Measurements from ENCODE around the gene ENG.

ENG gene

DNA sequence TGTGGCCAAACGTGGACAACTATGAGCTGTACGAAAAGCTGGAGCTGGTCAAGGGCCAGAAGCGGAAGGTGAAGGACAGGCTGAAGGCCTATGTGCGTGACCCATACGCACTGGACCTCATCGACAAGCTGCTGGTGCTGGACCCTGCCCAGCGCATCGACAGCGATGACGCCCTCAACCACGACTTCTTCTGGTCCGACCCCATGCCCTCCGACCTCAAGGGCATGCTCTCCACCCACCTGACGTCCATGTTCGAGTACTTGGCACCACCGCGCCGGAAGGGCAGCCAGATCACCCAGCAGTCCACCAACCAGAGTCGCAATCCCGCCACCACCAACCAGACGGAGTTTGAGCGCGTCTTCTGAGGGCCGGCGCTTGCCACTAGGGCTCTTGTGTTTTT is 65.3 kb downstream of the ENG start:
- DNase-seq (ENCODE audit: extremely low read depth, low read depth), result no peak
- no peak overlapping the region for H3K4me3 ChIP-seq (replicated peaks; ENCODE audit: low read depth, low read length)
- TF ChIP-seq, protein P1, sequence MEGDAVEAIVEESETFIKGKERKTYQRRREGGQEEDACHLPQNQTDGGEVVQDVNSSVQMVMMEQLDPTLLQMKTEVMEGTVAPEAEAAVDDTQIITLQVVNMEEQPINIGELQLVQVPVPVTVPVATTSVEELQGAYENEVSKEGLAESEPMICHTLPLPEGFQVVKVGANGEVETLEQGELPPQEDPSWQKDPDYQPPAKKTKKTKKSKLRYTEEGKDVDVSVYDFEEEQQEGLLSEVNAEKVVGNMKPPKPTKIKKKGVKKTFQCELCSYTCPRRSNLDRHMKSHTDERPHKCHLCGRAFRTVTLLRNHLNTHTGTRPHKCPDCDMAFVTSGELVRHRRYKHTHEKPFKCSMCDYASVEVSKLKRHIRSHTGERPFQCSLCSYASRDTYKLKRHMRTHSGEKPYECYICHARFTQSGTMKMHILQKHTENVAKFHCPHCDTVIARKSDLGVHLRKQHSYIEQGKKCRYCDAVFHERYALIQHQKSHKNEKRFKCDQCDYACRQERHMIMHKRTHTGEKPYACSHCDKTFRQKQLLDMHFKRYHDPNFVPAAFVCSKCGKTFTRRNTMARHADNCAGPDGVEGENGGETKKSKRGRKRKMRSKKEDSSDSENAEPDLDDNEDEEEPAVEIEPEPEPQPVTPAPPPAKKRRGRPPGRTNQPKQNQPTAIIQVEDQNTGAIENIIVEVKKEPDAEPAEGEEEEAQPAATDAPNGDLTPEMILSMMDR (IDR thresholded peaks at IDR 0.05; ENCODE audit: low read depth, low read length, missing control alignments), result no peak

DNA sequence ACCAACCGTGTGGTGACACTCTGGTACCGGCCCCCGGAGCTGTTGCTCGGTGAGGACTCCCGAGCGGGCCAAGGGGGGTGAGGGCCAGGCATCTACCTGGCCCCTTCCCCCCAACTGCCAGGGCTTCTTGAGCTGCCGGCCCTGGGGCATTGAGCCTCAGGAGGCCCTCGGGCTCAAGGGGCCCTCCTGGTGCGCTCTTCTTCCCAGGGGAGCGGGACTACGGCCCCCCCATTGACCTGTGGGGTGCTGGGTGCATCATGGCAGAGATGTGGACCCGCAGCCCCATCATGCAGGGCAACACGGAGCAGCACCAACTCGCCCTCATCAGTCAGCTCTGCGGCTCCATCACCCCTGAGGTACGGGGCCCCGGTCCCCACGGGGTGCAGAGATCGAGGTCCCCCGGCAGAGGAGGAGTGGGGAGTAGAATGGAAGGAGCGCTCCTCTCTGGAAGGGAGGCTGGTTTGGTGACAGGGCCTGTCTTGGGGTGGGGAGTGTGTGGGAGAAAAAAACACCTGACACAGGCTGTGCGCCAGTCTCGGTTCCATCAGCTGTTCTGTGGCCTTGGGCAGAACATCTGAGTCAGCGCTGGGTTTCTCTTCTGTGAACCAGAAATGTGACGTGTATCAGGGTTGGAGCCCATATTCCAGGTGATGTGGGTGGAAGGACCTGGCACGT is 66.0 kb downstream of the ENG start:
- no peak overlapping the region for H3K4me3 ChIP-seq (replicated peaks; ENCODE audit: low read depth, low read length)
- DNase-seq (ENCODE audit: extremely low read depth, low read depth), result no peak
- TF ChIP-seq, protein P1 (IDR thresholded peaks at IDR 0.05; ENCODE audit: low read depth, low read length, missing control alignments), result no peak

DNA sequence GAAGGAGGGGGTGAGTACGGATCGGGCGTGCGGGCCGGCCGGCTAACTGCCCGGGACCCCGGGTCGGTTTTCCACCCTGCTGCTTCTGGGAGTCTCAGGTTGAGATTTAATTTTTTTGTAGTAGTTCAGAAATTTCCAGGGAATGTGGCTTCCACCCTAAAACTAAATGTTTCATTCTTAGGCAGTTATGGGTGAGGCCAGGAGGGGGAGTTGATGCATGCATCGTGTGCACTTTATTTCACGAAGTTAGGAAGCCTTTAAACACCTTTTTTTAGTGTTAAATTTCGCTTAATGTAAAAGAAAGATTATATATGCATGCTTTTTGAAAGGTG is 67.7 kb downstream of the ENG start:
- TF ChIP-seq, protein P1 (IDR thresholded peaks at IDR 0.05; ENCODE audit: low read depth, low read length, missing control alignments), result peak; percentile 40
- no peak for DNase-seq (ENCODE audit: extremely low read depth, low read depth)
- peak overlapping the region; percentile 86 for H3K4me3 ChIP-seq (replicated peaks; ENCODE audit: low read depth, low read length)

DNA sequence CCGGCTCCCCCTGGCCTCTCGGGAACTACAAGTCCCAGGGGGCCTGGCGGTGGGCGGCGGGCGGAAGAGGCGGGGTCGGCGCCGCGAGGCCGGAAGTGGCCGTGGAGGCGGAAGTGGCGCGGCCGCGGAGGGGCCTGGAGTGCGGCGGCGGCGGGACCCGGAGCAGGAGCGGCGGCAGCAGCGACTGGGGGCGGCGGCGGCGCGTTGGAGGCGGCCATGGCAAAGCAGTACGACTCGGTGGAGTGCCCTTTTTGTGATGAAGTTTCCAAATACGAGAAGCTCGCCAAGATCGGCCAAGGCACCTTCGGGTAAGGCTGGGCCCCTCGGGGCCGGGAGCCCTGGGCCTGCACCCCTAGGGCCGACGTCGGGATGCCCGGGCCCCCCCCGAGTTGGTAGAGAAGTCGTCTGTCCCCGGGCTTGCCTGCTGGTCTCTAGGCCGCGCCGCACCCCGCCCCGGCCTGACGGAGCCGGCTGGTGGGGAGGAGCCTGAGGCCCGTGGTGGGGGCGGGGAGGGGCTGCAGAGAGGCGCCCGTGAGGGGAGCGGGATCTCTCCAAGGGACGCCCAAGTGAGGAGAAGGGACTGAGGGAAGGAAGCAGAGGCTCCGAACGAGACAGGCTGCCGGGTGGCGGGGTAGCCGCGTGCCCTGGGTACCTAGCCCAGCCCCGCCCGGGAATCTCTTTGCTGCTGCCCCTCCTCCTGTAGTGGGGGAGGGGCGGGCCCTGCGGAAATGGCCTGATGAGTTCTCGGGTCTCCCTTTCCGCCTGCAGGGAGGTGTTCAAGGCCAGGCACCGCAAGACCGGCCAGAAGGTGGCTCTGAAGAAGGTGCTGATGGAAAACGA is 68.3 kb downstream of the ENG start, which contains the start of gene CDK9:
Gene CDK9, plus strand, starts transcription at position 102 of the 840 bp plus-strand sequence. Its CDS starts 115 bp downstream, at position 217.
- no peak for DNase-seq (ENCODE audit: extremely low read depth, low read depth)
- TF ChIP-seq, protein P1 (IDR thresholded peaks at IDR 0.05; ENCODE audit: low read depth, low read length, missing control alignments), result no peak
- peak within 1 kb of the TSS; percentile 86 for H3K4me3 ChIP-seq (replicated peaks; ENCODE audit: low read depth, low read length)

DNA sequence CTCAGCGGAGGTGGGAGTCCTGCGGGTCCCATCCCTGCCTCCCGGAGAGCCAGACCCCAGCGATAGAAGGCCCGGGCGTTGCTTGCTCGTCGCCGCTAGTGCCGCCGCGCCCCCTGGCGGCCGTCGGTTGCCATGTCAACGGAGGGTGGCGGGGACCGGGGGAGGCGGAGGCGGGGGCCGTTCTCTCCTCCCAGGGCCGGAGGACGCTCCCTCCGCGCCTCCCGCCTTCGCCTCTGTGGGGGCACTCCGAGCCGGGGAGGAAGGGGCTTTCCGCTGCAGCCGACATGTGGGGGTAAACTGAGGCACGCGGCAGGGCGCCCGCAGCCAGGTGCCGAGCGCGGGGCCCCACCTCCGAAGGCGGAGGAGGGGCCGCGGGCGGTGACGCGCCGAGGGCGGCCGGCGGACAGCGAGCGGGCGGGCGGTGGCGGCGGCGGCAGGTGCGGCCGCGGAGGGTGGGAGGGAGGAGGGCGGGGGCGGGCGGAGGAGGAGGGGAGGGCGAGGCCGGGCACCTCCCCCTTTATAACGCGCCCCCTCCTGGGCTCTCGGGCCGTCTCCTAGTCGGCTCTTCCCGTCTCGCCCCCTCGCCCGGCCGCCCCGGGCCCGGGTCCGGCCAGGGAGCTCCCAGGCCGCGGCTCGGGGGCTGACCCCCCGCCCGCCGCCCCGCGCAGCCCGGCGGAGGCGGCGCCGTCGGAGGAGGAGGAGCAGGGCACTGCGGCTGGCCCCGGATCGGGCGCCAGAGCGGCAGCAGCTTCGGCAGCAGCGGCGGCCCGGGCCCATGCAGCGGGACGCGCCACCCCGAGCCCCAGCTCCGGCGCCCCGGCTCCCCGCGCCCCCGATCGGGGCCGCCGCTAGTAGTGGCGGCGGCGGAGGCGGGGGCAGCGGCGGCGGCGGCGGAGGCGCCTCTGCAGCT is 69.2 kb downstream of the ENG start:
- TF ChIP-seq, protein P1 (IDR thresholded peaks at IDR 0.05; ENCODE audit: low read depth, low read length, missing control alignments), result peak; percentile 74
- H3K4me3 ChIP-seq (replicated peaks; ENCODE audit: low read depth, low read length), result peak overlapping the region; percentile 86
- DNase-seq (ENCODE audit: extremely low read depth, low read depth), result no peak
